Renal pelvis (tissue), 4 donors: ENCODE data around the gene CAND2. TPM values are rescaled to one million over a fixed set of nuclear protein-coding genes. Genes with fewer than 3 reads are reported as not detected.

Source experiments
- DNase-seq: peaks from one replicate; pipeline ENCODE4 v3.0.0-alpha.2; 2013
- polyA plus RNA-seq, 3 donors: library from polyadenylated mRNA; unstranded; fragments of 120-200 nt; gene quantifications; one replicate each; pipeline ENCODE4 v1.2.1, GENCODE V29; 2013; ENCODE audit not compliant: insufficient read length in 3 of 3

Gene CAND2
- polyA plus RNA-seq, 3 donors, result 9.0 to 11.3 (median 10.2) TPM

- no peak for DNase-seq
Measured at GRCh38 chr3:12882336-12883310, 86.1 kb downstream of the CAND2 start.

- DNase-seq, result no peak
Measured at GRCh38 chr3:12884186-12884680, 87.8 kb downstream of the CAND2 start.

Other genes starting within 250 kb of the CAND2 start
- gene MKRN2, start 239.6 kb upstream of the CAND2 start, polyA plus RNA-seq, result 10 to 100 TPM; 42.9 to 50.3 (median 48.3) TPM
- gene RAF1, start 132.6 kb upstream of the CAND2 start, polyA plus RNA-seq, result 100 to 1,000 TPM; 101 to 138 (median 135) TPM
- gene TMEM40, start 37.4 kb upstream of the CAND2 start, polyA plus RNA-seq, result 1 to 10 TPM; 1.7 to 3.7 (median 1.8) TPM
- 1,000 to 10,000 TPM; 1,940 to 2,392 (median 2,077) TPM for gene RPL32, start 44.9 kb downstream of the CAND2 start, polyA plus RNA-seq